Central memory CD8-positive, alpha-beta T cell (primary cell): ENCODE measurements around the gene RICTOR.

Experiments used
- ATAC-seq: fragments of 150-1000 bp; cut with Tn5 transposase; replicated peaks from 2 replicates; pipeline ENCODE4 v1.10.0; 2022; ENCODE audit warnings: mild to moderate bottlenecking, moderate FRiP score, moderate number of reproducible peaks; ENCODE audit not compliant: poor library complexity, severe bottlenecking; ENCODE audit errors: extremely low read depth
- DNase-seq, 2 donors: peaks; one replicate each; pipeline ENCODE4 v3.0.0; 2021; ENCODE audit warnings: low spot score in 2 of 2
- H3K27ac Mint-ChIP-seq: one replicate; pipeline ENCODE4 v1.8.0; 2022; ENCODE audit warnings: low read depth, mild to moderate bottlenecking, moderate library complexity, mixed read lengths
- H3K27me3 Mint-ChIP-seq: one replicate; pipeline ENCODE4 v1.8.0; 2022; ENCODE audit warnings: mixed read lengths
- H3K36me3 Mint-ChIP-seq: one replicate; pipeline ENCODE4 v1.8.0; 2022; ENCODE audit warnings: mild to moderate bottlenecking, moderate library complexity, mixed read lengths; ENCODE audit not compliant: insufficient read depth
- H3K4me1 Mint-ChIP-seq: one replicate; pipeline ENCODE4 v1.8.0; 2022; ENCODE audit warnings: mixed read lengths
- H3K4me3 Mint-ChIP-seq: one replicate; pipeline ENCODE4 v1.8.0; 2022; ENCODE audit warnings: mild to moderate bottlenecking, moderate library complexity, mixed read lengths
- H3K9me3 Mint-ChIP-seq: one replicate; pipeline ENCODE4 v1.8.0; 2022; ENCODE audit warnings: mixed read lengths

RICTOR gene

GRCh38 chr5:38905516-38905915 lies 168.7 kb downstream of the RICTOR start:
- H3K4me3 Mint-ChIP-seq: no peak overlapping the region
- no peak for ATAC-seq
- peaks cover 67% of the 10 kb centered on the region for H3K27me3 Mint-ChIP-seq
- H3K27ac Mint-ChIP-seq: no peak overlapping the region
- peaks cover 7% of the 10 kb centered on the region for H3K9me3 Mint-ChIP-seq
- no peaks in the 10 kb centered on the region for H3K4me1 Mint-ChIP-seq
- no peak for DNase-seq
- no peaks in the 10 kb centered on the region for H3K36me3 Mint-ChIP-seq

- no peak overlapping the region for H3K27ac Mint-ChIP-seq
- H3K4me1 Mint-ChIP-seq: no peaks in the 10 kb centered on the region
- no peak overlapping the region for H3K4me3 Mint-ChIP-seq
- no peak for ATAC-seq
- DNase-seq: no peak
- H3K9me3 Mint-ChIP-seq: no peaks in the 10 kb centered on the region
- peaks cover 68% of the 10 kb centered on the region for H3K27me3 Mint-ChIP-seq
- no peaks in the 10 kb centered on the region for H3K36me3 Mint-ChIP-seq
Measured at GRCh38 chr5:38899936-38900335, 174.3 kb downstream of the RICTOR start.

- Mint-ChIP-seq H3K27ac (no peak overlapping the region), H3K27me3 (peaks cover 78% of the 10 kb centered on the region), H3K4me3 (no peak overlapping the region), H3K9me3 (no peaks in the 10 kb centered on the region), H3K4me1 (no peaks in the 10 kb centered on the region), H3K36me3 (no peaks in the 10 kb centered on the region)
- DNase-seq: no peak
- ATAC-seq: no peak
Measured at GRCh38 chr5:38896760-38897159, 177.4 kb downstream of the RICTOR start.

GRCh38 chr5:38892363-38892762 lies 181.8 kb downstream of the RICTOR start:
- DNase-seq (no peak), ATAC-seq (no peak)
- no peak overlapping the region for H3K27ac Mint-ChIP-seq
- no peaks in the 10 kb centered on the region for H3K4me1 Mint-ChIP-seq
- H3K36me3 Mint-ChIP-seq: peaks cover 2% of the 10 kb centered on the region
- H3K4me3 Mint-ChIP-seq: no peak overlapping the region
- H3K9me3 Mint-ChIP-seq: no peaks in the 10 kb centered on the region
- H3K27me3 Mint-ChIP-seq: peaks cover 93% of the 10 kb centered on the region

GRCh38 chr5:38891563-38891962 lies 182.6 kb downstream of the RICTOR start:
- Mint-ChIP-seq H3K4me3 (no peak overlapping the region), H3K27me3 (peaks cover 88% of the 10 kb centered on the region), H3K4me1 (no peaks in the 10 kb centered on the region), H3K36me3 (peaks cover 2% of the 10 kb centered on the region), H3K27ac (no peak overlapping the region), H3K9me3 (no peaks in the 10 kb centered on the region)
- no peak for DNase-seq
- no peak for ATAC-seq

GRCh38 chr5:38889424-38889823 lies 184.8 kb downstream of the RICTOR start:
- DNase-seq: no peak
- no peaks in the 10 kb centered on the region for H3K9me3 Mint-ChIP-seq
- no peaks in the 10 kb centered on the region for H3K4me1 Mint-ChIP-seq
- H3K4me3 Mint-ChIP-seq: no peak overlapping the region
- peaks cover 71% of the 10 kb centered on the region for H3K27me3 Mint-ChIP-seq
- no peak overlapping the region for H3K27ac Mint-ChIP-seq
- peaks cover 2% of the 10 kb centered on the region for H3K36me3 Mint-ChIP-seq
- ATAC-seq: no peak

- Mint-ChIP-seq H3K36me3 (peaks cover 2% of the 10 kb centered on the region), H3K4me3 (no peak overlapping the region), H3K27me3 (peaks cover 62% of the 10 kb centered on the region), H3K9me3 (no peaks in the 10 kb centered on the region), H3K27ac (no peak overlapping the region), H3K4me1 (no peaks in the 10 kb centered on the region)
- DNase-seq (no peak), ATAC-seq (no peak)
Measured at GRCh38 chr5:38888041-38888440, 186.2 kb downstream of the RICTOR start.
